Kidney epithelial cell (primary cell): Measurements from ENCODE around the gene SEMA4D. TPM values are rescaled to one million over a fixed set of nuclear protein-coding genes. Genes with fewer than 3 reads are reported as not detected.

Source experiments
- DNase-seq: peaks from one replicate; pipeline ENCODE4 v3.0.0-alpha.2; 2010; ENCODE audit warnings: low read depth
- H3K27me3 ChIP-seq: 2 replicates; pipeline ENCODE4 v1.6.0; 2011; ENCODE audit warnings: low read length; ENCODE audit not compliant: control insufficient read depth, insufficient read depth
- H3K36me3 ChIP-seq: 2 replicates; pipeline ENCODE4 v1.5.1; 2011; ENCODE audit warnings: low read length; ENCODE audit not compliant: control insufficient read depth, insufficient read depth
- H3K4me3 ChIP-seq: 2 replicates; pipeline ENCODE4 v1.5.1; 2011; ENCODE audit warnings: low read depth, mild to moderate bottlenecking, control low read depth, low read length
- total RNA-seq: library from RNA; depleted of rRNA; stranded (reverse); fragments of >200 nt; gene quantifications from 2 replicates; pipeline ENCODE4 v1.2.3, GENCODE V29; 2015
- TF ChIP-seq, protein P1 (sequence below): IDR thresholded peaks from 2 replicates; pipeline ENCODE4 v1.5.1; 2011; ENCODE audit warnings: mild to moderate bottlenecking, moderate library complexity, low read length, control low read depth, inconsistent platforms; ENCODE audit not compliant: insufficient read depth, poor library complexity, severe bottlenecking

Gene SEMA4D
- total RNA-seq, 1 donor from 2014 or later, result 30.7 TPM

DNA sequence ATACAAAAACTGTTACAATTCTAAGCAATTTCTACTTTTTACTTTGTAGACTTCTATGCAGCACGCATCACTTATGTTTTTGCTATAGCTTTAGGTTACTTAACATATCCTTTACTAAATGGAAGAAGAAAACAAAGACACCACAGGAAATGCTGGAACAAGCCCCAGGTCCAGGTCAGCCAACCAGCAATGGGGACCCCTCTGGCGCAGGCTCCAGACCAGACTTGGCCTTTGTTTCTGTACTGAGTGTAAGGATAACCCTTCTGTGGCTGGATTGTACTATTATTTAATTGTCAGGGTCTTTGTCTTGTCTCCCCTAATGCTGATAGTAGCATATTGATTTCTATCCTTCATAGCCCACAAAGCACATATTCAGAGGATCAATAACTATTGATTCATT lies 4.2 kb downstream of the SEMA4D start:
- TF ChIP-seq, protein P1, sequence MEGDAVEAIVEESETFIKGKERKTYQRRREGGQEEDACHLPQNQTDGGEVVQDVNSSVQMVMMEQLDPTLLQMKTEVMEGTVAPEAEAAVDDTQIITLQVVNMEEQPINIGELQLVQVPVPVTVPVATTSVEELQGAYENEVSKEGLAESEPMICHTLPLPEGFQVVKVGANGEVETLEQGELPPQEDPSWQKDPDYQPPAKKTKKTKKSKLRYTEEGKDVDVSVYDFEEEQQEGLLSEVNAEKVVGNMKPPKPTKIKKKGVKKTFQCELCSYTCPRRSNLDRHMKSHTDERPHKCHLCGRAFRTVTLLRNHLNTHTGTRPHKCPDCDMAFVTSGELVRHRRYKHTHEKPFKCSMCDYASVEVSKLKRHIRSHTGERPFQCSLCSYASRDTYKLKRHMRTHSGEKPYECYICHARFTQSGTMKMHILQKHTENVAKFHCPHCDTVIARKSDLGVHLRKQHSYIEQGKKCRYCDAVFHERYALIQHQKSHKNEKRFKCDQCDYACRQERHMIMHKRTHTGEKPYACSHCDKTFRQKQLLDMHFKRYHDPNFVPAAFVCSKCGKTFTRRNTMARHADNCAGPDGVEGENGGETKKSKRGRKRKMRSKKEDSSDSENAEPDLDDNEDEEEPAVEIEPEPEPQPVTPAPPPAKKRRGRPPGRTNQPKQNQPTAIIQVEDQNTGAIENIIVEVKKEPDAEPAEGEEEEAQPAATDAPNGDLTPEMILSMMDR, result no peak
- Histone ChIP-seq H3K4me3 (no peak overlapping the region), H3K27me3 (no peaks in the 10 kb centered on the region), H3K36me3 (no peaks in the 10 kb centered on the region)
- DNase-seq, result no peak

DNA sequence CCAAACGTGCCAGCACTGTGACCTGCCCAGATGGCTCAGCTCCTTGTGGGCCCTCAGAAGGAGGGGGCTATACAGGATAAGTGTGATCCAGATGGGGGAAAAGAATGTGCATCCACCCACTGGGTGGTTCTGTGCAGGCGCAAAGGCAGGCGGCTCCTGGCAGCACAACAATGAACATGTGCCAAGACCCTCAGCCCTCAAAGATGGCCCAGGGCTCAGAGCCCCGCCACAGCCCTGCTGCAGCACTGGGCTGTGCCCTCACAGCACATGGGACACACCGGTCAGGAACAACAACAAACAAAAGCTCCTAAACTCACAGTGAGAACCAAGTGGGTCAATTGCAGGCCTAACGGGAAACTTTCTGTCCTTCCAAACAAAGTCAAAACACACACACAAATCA lies 4.7 kb downstream of the SEMA4D start:
- Histone ChIP-seq H3K36me3 (no peaks in the 10 kb centered on the region), H3K4me3 (no peak overlapping the region), H3K27me3 (no peaks in the 10 kb centered on the region)
- TF ChIP-seq, protein P1, result no peak
- DNase-seq, result no peak

DNA sequence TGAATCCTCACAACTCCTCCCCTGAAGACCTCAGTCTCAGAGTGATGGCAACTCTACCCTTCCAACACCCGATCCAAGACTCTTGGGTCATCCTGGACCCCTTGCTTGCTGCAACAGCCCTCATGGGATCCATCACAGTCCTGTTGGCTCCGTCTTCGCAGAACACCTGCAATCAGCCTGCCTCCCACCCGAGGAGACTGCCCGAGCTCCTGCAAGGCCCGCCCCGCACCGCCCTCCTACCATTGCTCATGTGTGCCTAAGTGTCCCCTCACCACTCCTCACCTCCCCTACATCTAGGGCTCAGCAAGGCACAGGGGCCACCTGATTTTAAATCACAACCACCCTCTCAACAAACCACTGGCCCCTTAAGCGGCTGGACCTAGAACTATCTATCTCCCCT lies 5.3 kb downstream of the SEMA4D start:
- Histone ChIP-seq H3K36me3 (no peaks in the 10 kb centered on the region), H3K27me3 (no peaks in the 10 kb centered on the region), H3K4me3 (no peak overlapping the region)
- DNase-seq, result no peak
- TF ChIP-seq, protein P1, result no peak

DNA sequence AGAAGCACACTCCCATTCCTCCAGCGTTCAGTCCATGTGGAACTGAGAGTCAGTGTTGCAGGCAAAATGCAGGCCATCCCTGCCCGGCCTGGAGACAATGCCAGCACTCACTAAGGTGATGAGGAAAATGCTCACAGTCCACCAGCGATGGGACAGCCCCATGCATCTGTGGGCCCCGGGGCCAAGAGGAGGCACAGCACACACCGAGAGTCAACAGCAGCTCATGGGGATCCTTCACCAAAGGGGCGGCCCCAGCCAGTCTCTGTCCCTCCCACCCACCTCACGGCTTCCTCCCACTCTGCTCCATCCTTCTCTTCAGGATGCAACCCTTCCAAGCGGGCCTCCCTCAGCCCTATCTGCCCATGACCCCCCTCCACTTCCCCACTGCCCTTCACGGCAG lies 6.2 kb downstream of the SEMA4D start:
- Histone ChIP-seq H3K27me3 (no peaks in the 10 kb centered on the region), H3K4me3 (no peak overlapping the region), H3K36me3 (no peaks in the 10 kb centered on the region)
- DNase-seq, result no peak
- TF ChIP-seq, protein P1, result no peak

DNA sequence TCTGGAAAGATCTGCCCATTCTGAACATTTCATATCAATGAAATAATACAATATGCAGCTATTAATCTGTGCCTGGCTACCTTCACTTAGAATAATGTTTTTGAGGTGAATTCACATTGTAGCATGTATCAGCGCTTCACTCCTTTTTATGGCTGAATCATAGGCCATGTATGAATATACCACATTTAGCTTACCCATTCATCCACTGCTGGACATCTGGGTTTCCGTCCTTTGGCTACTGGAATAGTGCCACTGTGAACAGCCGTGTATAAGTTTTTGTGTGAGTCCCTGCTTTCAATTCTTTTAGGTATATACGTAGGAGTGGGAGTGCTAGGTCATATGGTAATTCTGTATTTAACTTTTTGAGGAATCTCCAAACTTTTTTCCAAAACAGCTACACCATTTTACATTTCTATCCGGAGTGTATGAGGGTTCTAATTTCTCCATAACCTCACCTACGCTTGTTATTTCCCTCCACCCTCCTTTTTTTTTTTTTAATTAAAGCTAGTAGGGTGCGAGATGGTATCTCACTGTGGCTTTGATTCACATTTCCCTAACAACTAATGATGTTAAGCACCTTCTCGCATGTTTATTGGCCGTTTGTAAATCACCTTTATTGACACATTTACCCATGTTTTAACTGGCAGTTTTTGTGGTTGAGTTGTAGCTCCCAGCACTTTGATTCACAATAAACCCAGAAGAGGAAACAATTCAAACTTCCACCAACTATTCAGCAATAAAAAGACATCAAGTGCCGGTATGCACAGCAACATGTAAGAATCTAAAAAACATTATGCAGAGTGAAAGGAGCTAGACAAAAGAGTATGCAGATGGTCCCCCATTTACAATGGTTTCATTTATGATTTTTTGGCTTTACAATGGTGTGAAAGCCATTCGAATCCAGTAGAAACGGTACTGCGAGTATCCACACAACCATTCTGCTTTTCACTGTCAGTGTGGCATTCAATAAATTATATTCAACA lies 8.1 kb downstream of the SEMA4D start:
- no peaks in the 10 kb centered on the region for H3K27me3 ChIP-seq
- H3K36me3 ChIP-seq, result no peaks in the 10 kb centered on the region
- TF ChIP-seq, protein P1, result no peak
- no peak for DNase-seq
- H3K4me3 ChIP-seq, result no peak overlapping the region
